Loucy (cell line): Measurements from ENCODE around the gene RGS9.
A peak's percentile ranks its signal among the peaks of the same experiment; 100 is the strongest.

Experiments
- H2AFZ ChIP-seq: fragments of 200-600 bp; sonication (generic); 2 replicates; pipeline ENCODE4 v1.6.0; 2016; ENCODE audit warnings: antibody characterized with exemption, mild to moderate bottlenecking, low read length, moderate library complexity
- H3F3A ChIP-seq: fragments of 200-600 bp; 2 replicates; pipeline ENCODE4 v1.6.0; 2016; ENCODE audit warnings: antibody characterized with exemption, low read depth, mild to moderate bottlenecking
- H3K27me3 ChIP-seq: fragments of 200-600 bp; sonication (generic); 2 replicates; pipeline ENCODE4 v1.6.1; 2014; ENCODE audit warnings: low read length, mild to moderate bottlenecking; ENCODE audit not compliant: insufficient read depth, poor library complexity, severe bottlenecking
- H3K36me3 ChIP-seq: fragments of 200-600 bp; sonication (generic); 2 replicates; pipeline ENCODE4 v1.6.1; 2016; ENCODE audit warnings: low read length; ENCODE audit not compliant: insufficient read depth
- H3K4me1 ChIP-seq: fragments of 200-600 bp; sonication (generic); 2 replicates; pipeline ENCODE4 v1.5.1; 2014; ENCODE audit warnings: low read length, mild to moderate bottlenecking; ENCODE audit not compliant: insufficient read depth, poor library complexity, severe bottlenecking
- H3K4me2 ChIP-seq: fragments of 200-600 bp; sonication (generic); 2 replicates; pipeline ENCODE4 v1.6.0; 2014; ENCODE audit warnings: antibody characterized with exemption, low read length, low read depth, mild to moderate bottlenecking; ENCODE audit not compliant: poor library complexity, severe bottlenecking
- H3K4me3 ChIP-seq: fragments of 200-600 bp; sonication (generic); 2 replicates; pipeline ENCODE4 v1.5.1; 2014; ENCODE audit warnings: low read length, mild to moderate bottlenecking, mixed read lengths; ENCODE audit not compliant: poor library complexity, severe bottlenecking
- H3K79me2 ChIP-seq: fragments of 200-600 bp; sonication (generic); 2 replicates; pipeline ENCODE4 v1.6.1; 2014; ENCODE audit warnings: low read length; ENCODE audit not compliant: insufficient read depth
- H3K9ac ChIP-seq: fragments of 200-600 bp; sonication (generic); 2 replicates; pipeline ENCODE4 v1.6.0; 2014; ENCODE audit warnings: mild to moderate bottlenecking, low read depth, low read length, moderate library complexity; ENCODE audit not compliant: poor library complexity, severe bottlenecking
- H3K9me2 ChIP-seq: fragments of 200-600 bp; sonication (generic); replicated peaks from 2 replicates; pipeline ENCODE4 v1.6.1; 2016; ENCODE audit warnings: low read depth, low read length, mixed read lengths
- H3K9me3 ChIP-seq: fragments of 200-600 bp; sonication (generic); 2 replicates; pipeline ENCODE4 v1.6.1; 2014; ENCODE audit warnings: mild to moderate bottlenecking, antibody characterized with exemption, low read length, low read depth; ENCODE audit not compliant: insufficient read depth
- H4K20me1 ChIP-seq: fragments of 200-600 bp; sonication (generic); 2 replicates; pipeline ENCODE4 v1.6.0; 2014; ENCODE audit warnings: antibody characterized with exemption, low read length, mild to moderate bottlenecking; ENCODE audit not compliant: insufficient read depth, poor library complexity, severe bottlenecking
- EZH2phosphoT487 ChIP-seq: fragments of 200-600 bp; IDR thresholded peaks from 2 replicates; pipeline ENCODE4 v1.6.1; 2018; ENCODE audit warnings: antibody characterized with exemption, mild to moderate bottlenecking, moderate library complexity, borderline replicate concordance
- TF ChIP-seq, protein P1 (sequence below): fragments of 200-600 bp; sonication (generic); conservative IDR thresholded peaks from 2 replicates; pipeline ENCODE4 v1.5.1; 2014; ENCODE audit warnings: mild to moderate bottlenecking, antibody characterized with exemption, low read length

RGS9 gene

DNA sequence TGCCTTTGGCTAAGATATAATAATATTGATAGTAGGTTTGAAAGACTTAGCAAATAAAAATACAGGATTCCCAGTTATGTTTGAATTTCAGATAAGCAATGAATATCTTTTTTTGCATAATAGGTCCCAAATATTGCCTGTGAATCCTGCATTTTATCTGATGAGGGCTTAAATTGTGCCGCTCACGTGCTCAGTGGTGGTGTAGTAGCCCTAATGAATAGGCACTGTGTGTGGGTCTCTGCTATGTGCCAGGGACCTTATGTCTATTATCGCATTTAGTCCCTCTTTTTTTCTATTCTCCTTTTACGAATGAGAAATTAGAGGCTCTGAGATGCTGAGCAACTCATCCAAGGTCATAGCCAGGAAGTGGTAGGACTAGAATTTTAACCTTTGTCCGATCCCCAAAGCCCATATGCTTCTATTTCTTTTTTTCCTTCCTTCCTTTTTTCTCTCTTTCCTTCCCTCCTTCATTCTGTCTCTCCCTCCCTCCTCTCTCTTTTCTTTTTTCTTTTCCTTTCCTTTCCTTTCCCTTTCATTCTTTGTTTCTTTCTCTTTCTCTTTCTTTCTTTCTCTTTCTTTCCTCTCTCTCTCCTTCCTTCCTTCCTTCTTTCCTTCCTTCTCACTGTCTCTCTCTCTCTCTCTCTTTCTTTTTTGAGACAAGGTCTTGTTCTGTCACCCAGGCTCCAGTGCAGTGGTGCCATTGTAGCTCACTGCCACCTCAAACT, 47.2 kb downstream of the RGS9 start:
- TF ChIP-seq, protein P1, sequence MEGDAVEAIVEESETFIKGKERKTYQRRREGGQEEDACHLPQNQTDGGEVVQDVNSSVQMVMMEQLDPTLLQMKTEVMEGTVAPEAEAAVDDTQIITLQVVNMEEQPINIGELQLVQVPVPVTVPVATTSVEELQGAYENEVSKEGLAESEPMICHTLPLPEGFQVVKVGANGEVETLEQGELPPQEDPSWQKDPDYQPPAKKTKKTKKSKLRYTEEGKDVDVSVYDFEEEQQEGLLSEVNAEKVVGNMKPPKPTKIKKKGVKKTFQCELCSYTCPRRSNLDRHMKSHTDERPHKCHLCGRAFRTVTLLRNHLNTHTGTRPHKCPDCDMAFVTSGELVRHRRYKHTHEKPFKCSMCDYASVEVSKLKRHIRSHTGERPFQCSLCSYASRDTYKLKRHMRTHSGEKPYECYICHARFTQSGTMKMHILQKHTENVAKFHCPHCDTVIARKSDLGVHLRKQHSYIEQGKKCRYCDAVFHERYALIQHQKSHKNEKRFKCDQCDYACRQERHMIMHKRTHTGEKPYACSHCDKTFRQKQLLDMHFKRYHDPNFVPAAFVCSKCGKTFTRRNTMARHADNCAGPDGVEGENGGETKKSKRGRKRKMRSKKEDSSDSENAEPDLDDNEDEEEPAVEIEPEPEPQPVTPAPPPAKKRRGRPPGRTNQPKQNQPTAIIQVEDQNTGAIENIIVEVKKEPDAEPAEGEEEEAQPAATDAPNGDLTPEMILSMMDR, result no peak
- no peak for TF ChIP-seq EZH2phosphoT487
- H3K4me1 ChIP-seq, result peaks cover 69% of the 10 kb centered on the region
- no peak overlapping the region for H2AFZ ChIP-seq
- H3K36me3 ChIP-seq, result 0 out of 2 replicates have a peak, but pooled peaks cover 2% of the 10 kb centered on the region
- H3K9me2 ChIP-seq, result no peaks in the 10 kb centered on the region
- peaks cover 14% of the 10 kb centered on the region; the same call in 1 of the 2 replicates for H3F3A ChIP-seq
- H3K9ac ChIP-seq, result peak overlapping the region; percentile 38
- H3K27me3 ChIP-seq, result no peaks in the 10 kb centered on the region
- no peaks in the 10 kb centered on the region; the same call in 1 of the 2 replicates for H3K9me3 ChIP-seq
- no peak overlapping the region for H3K4me2 ChIP-seq
- no peaks in the 10 kb centered on the region for H4K20me1 ChIP-seq
- no peaks in the 10 kb centered on the region for H3K79me2 ChIP-seq
- no peak overlapping the region for H3K4me3 ChIP-seq

DNA sequence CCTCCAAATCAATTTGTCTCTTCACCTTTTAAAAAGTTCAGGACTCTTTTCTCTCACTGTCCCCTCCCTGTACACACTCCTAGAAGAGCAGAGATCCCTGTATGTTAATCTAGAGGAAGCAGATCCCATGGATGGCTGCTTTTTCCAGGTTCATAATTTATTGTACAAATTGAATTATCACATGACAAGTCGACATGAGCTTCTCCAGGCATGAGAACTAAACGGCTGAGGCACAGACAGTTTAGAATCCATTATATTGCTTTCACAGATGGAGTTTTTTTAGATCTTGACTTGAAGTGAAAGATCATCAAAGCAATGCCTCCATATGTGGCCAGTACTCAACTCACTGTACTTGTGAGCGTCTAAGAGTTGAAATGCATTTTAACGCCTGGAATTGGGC, 47.9 kb downstream of the RGS9 start:
- Histone ChIP-seq H4K20me1 (no peaks in the 10 kb centered on the region), H3K27me3 (no peaks in the 10 kb centered on the region), H3K4me3 (no peak overlapping the region), H3K9ac (no peak overlapping the region), H3K9me3 (no peaks in the 10 kb centered on the region; the same call in 1 of the 2 replicates), H3K36me3 (peaks cover 3% of the 10 kb centered on the region; the same call in 1 of the 2 replicates), H3K4me1 (peaks cover 62% of the 10 kb centered on the region), H3K4me2 (no peak overlapping the region), H3F3A (peaks cover 11% of the 10 kb centered on the region; the same call in 1 of the 2 replicates), H3K9me2 (no peaks in the 10 kb centered on the region), H2AFZ (no peak overlapping the region), H3K79me2 (no peaks in the 10 kb centered on the region)
- TF ChIP-seq, protein P1, result no peak
- no peak for TF ChIP-seq EZH2phosphoT487

DNA sequence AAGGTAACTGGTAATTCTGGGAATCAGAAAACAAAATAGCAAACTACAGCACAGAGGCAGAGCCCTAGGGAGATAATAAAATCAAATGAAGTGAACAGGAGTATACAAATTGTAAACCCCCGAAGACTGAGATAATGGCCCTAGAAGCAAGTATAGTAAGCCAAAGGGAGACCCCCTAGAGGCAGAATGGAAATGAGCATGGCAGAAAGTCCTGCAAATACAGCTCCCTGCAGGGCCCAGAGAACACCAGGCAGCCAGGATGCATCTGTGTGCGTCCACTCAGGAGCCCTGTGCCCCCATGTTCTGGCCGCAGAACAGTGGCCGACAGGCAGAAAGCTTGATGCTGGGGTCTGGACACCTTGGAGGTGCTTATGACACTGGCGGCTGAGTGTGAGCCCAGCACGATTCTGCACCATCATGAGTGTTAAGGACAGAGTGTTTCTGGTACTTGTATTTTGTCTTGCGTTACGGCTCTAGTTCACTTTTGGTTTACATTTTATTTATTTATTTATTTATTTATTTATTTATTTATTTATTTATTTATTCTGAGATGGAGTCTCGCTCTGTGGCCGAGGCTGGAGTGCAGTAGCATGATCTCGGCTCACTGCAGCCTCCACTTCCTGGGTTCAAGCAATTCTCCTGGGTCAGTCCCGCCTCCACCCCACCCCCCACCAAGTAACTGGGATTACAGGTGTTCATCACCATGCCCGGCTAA, 48.7 kb downstream of the RGS9 start:
- Histone ChIP-seq H3K9me2 (no peaks in the 10 kb centered on the region), H3K4me2 (no peak overlapping the region), H3K79me2 (no peaks in the 10 kb centered on the region), H3K4me1 (peaks cover 54% of the 10 kb centered on the region), H2AFZ (no peak overlapping the region), H3K36me3 (peaks cover 3% of the 10 kb centered on the region; the same call in 1 of the 2 replicates), H3F3A (0 out of 2 replicates have a peak, but pooled peaks cover 4% of the 10 kb centered on the region), H3K27me3 (no peaks in the 10 kb centered on the region), H4K20me1 (no peaks in the 10 kb centered on the region), H3K9me3 (no peaks in the 10 kb centered on the region; the same call in 1 of the 2 replicates), H3K9ac (no peak overlapping the region), H3K4me3 (no peak overlapping the region)
- no peak for TF ChIP-seq EZH2phosphoT487
- TF ChIP-seq, protein P1, result peak; percentile 44
